Measurements from ENCODE around the gene TTC39C.

Gene TTC39C

GRCh38 chr18:24089515-24090337 is 75.2 kb downstream of the TTC39C start:
- TF ChIP-seq CTCF (IDR thresholded peaks at IDR 0.05) (no peak), ZFX (IDR thresholded peaks at IDR 0.05; ENCODE audit: borderline replicate concordance) (no peak)
- no peak overlapping the region for H3K27ac ChIP-seq

- no peak for TF ChIP-seq ZFX (IDR thresholded peaks at IDR 0.05; ENCODE audit: borderline replicate concordance)
- no peak for TF ChIP-seq CTCF (IDR thresholded peaks at IDR 0.05)
- H3K27ac ChIP-seq, result no peak overlapping the region
These were observed 76.3 kb downstream of the TTC39C start for GRCh38 chr18:24090876-24091275.

- TF ChIP-seq ZFX (IDR thresholded peaks at IDR 0.05; ENCODE audit: borderline replicate concordance), result no peak
- no peak for TF ChIP-seq CTCF (IDR thresholded peaks at IDR 0.05)
- no peak overlapping the region for H3K27ac ChIP-seq
These were observed 80.0 kb downstream of the TTC39C start for GRCh38 chr18:24094561-24094960.

- TF ChIP-seq CTCF (IDR thresholded peaks at IDR 0.05) (no peak), ZFX (IDR thresholded peaks at IDR 0.05; ENCODE audit: borderline replicate concordance) (no peak)
- H3K27ac ChIP-seq, result no peak overlapping the region
These were observed 81.4 kb downstream of the TTC39C start for GRCh38 chr18:24095976-24096375.

GRCh38 chr18:24103320-24104021 is 88.9 kb downstream of the TTC39C start:
- no peak for TF ChIP-seq CTCF (IDR thresholded peaks at IDR 0.05)
- no peak for TF ChIP-seq ZFX (IDR thresholded peaks at IDR 0.05; ENCODE audit: borderline replicate concordance)
- H3K27ac ChIP-seq, result no peak overlapping the region

GRCh38 chr18:24104486-24104885 is 89.9 kb downstream of the TTC39C start:
- TF ChIP-seq CTCF (IDR thresholded peaks at IDR 0.05) (no peak), ZFX (IDR thresholded peaks at IDR 0.05; ENCODE audit: borderline replicate concordance) (no peak)
- no peak overlapping the region for H3K27ac ChIP-seq

- no peak overlapping the region for H3K27ac ChIP-seq
- TF ChIP-seq ZFX (IDR thresholded peaks at IDR 0.05; ENCODE audit: borderline replicate concordance) (no peak), CTCF (IDR thresholded peaks at IDR 0.05) (no peak)
These were observed 94.1 kb downstream of the TTC39C start for GRCh38 chr18:24108641-24109040.

Measured in 22Rv1 (cell line).